B cell (primary cell): ENCODE results near the gene PPM1M. TPM values are rescaled to one million over a fixed set of nuclear protein-coding genes. Genes with fewer than 3 reads are reported as not detected.

Experiments
- ATAC-seq: fragments of 200-7000 bp; cut with Tn5 transposase; one replicate; pipeline ENCODE4 v1.10.0; 2021; ENCODE audit warnings: low read depth, mild to moderate bottlenecking, moderate number of reproducible peaks, moderate library complexity
- CTCF ChIA-PET: fragments of 350-600 bp; sonication (Branson Sonifier 250); formaldehyde crosslinking; loops from one replicate; lab custom pipeline; 2021; ENCODE audit warnings: antibody characterized with exemption, inconsistent platforms; lab: Charles Lee
- POLR2A ChIA-PET: fragments of 350-600 bp; sonication (Branson Sonifier 250); formaldehyde crosslinking; loops from one replicate; lab custom pipeline; 2021; ENCODE audit warnings: antibody characterized with exemption; lab: Charles Lee
- DNase-seq: peaks from one replicate; pipeline ENCODE4 v3.0.0; 2013
- H2AFZ ChIP-seq: 2 replicates; pipeline ENCODE4 v1.6.1; 2012; ENCODE audit warnings: mild to moderate bottlenecking, low read depth, low read length; ENCODE audit not compliant: insufficient read depth, poor library complexity, severe bottlenecking
- H3K27ac ChIP-seq, 2 donors: 1 replicate in 1 of 2; 2 replicates in 1 of 2; pipeline ENCODE4 v1.5.1; 2012 to 2013; ENCODE audit warnings: low read length in 2 of 2, mild to moderate bottlenecking in 2 of 2, moderate library complexity in 1 of 2
- H3K27me3 ChIP-seq, 4 experiments: fragments of 200-600 bp in 1 of 4; sonication (generic) in 1 of 4; replicated peaks in 1 of 4; 1 replicate in 2 of 4; 2 replicates in 2 of 4; pipeline versions ENCODE4 v1.6.1 to v1.7.0; 2013 to 2016; ENCODE audit warnings: low read length in 3 of 4, mild to moderate bottlenecking in 2 of 4, mixed read lengths in 1 of 4, moderate library complexity in 1 of 4; ENCODE audit not compliant: insufficient read depth in 4 of 4, control insufficient read depth in 3 of 4; ENCODE audit errors: control extremely low read depth in 1 of 4
- H3K36me3 ChIP-seq, 2 experiments: replicated peaks in 1 of 2; 1 replicate in 1 of 2; 2 replicates in 1 of 2; pipeline versions ENCODE4 v1.6.1 to v1.7.1; 2013; ENCODE audit warnings: low read length in 1 of 2; ENCODE audit not compliant: insufficient read depth in 2 of 2, control insufficient read depth in 1 of 2; ENCODE audit errors: control extremely low read depth in 1 of 2, extremely low read depth in 1 of 2
- H3K4me1 ChIP-seq, 2 donors: fragments of 200-600 bp in 1 of 2; sonication (generic) in 1 of 2; 1 replicate in 1 of 2; 2 replicates in 1 of 2; pipeline versions ENCODE4 v1.5.1 to v1.6.1; 2013 to 2017; ENCODE audit warnings: low read length in 2 of 2; ENCODE audit not compliant: control insufficient read depth in 2 of 2, insufficient read depth in 2 of 2
- H3K4me2 ChIP-seq: replicated peaks from 2 replicates; pipeline ENCODE3; 2012; ENCODE audit warnings: mild to moderate bottlenecking, low read depth, low read length; ENCODE audit not compliant: poor library complexity, severe bottlenecking
- H3K4me3 ChIP-seq, 5 experiments: fragments of 200-600 bp in 1 of 5; sonication (generic) in 1 of 5; 1 replicate in 3 of 5; 2 replicates in 2 of 5; pipeline versions ENCODE4 v1.5.1 to v1.7.0; 2011 to 2016; ENCODE audit warnings: low read length in 4 of 5, mild to moderate bottlenecking in 4 of 5, low read depth in 2 of 5, control low read depth in 1 of 5, moderate library complexity in 1 of 5; ENCODE audit not compliant: insufficient read depth in 1 of 5; ENCODE audit errors: control extremely low read depth in 1 of 5, extremely low read depth in 1 of 5
- H3K79me2 ChIP-seq: fragments of 200-600 bp; sonication (generic); one replicate; pipeline ENCODE4 v1.6.0; 2016; ENCODE audit warnings: low read length; ENCODE audit not compliant: control insufficient read depth, insufficient read depth
- H3K9ac ChIP-seq: fragments of 200-600 bp; sonication (generic); 2 replicates; pipeline ENCODE4 v1.6.1; 2017; ENCODE audit warnings: mild to moderate bottlenecking, low read length, moderate library complexity
- H3K9me3 ChIP-seq, 3 donors: one replicate each; pipeline versions ENCODE4 v1.6.1 to v1.7.1; 2013; ENCODE audit warnings: low read length in 2 of 3; ENCODE audit not compliant: control insufficient read depth in 2 of 3, insufficient read depth in 1 of 3; ENCODE audit errors: control extremely low read depth in 1 of 3
- H4K20me1 ChIP-seq: 2 replicates; pipeline ENCODE4 v1.6.0; 2012; ENCODE audit warnings: mild to moderate bottlenecking, low read length; ENCODE audit not compliant: insufficient read depth, control insufficient read depth, poor library complexity, severe bottlenecking
- H3K27ac Mint-ChIP-seq: one replicate; pipeline ENCODE4 v1.8.0; 2021; ENCODE audit warnings: mixed read lengths
- H3K27me3 Mint-ChIP-seq: one replicate; pipeline ENCODE4 v1.8.0; 2021; ENCODE audit warnings: mixed read lengths
- H3K4me1 Mint-ChIP-seq: one replicate; pipeline ENCODE4 v1.8.0; 2021; ENCODE audit warnings: mixed read lengths
- H3K4me3 Mint-ChIP-seq: one replicate; pipeline ENCODE4 v1.8.0; 2021; ENCODE audit warnings: mixed read lengths
- H3K9me3 Mint-ChIP-seq: one replicate; pipeline ENCODE4 v1.8.0; 2022; ENCODE audit warnings: mixed read lengths; ENCODE audit not compliant: insufficient read depth
- EZH2 ChIP-seq: IDR thresholded peaks from 2 replicates; pipeline ENCODE4 v1.6.1; 2012; ENCODE audit warnings: borderline replicate concordance, low read depth, mild to moderate bottlenecking, moderate library complexity, low read length; ENCODE audit not compliant: insufficient read depth, poor library complexity, severe bottlenecking
- WGBS: methylation state at CpG from one replicate; pipeline ENCODE4 v1.1.5; 2013; ENCODE audit warnings: missing lambda C conversion rate; ENCODE audit not compliant: insufficient coverage; 5-methylcytosine and 5-hydroxymethylcytosine counted together
- intact Hi-C: fragments of 100-400 bp; cut with micrococcal nuclease; formaldehyde crosslinking; loops from one replicate; pipeline ENCODE4 v1.10.0; 2022
- polyA plus RNA-seq: library from polyadenylated mRNA; depleted of rRNA; stranded (reverse); fragments of >200 nt; gene quantifications from 2 replicates; pipeline ENCODE4 v1.2.3, GENCODE V29; 2012
- total RNA-seq, 2 donors: library from RNA; stranded (reverse); fragments of 120-200 nt in 1 of 2; gene quantifications; 1 replicate in 1 of 2; 2 replicates in 1 of 2; pipeline versions ENCODE4 v1.2.3 to v1.2.4, GENCODE V29; 2013 to 2022
- TF ChIP-seq, protein P1 (sequence below): fragments of 200-600 bp; IDR thresholded peaks from one replicate; pipeline ENCODE4 v1.8.0; 2022; ENCODE audit warnings: antibody characterized with exemption, mild to moderate bottlenecking

PPM1M gene
- total and polyA plus RNA-seq, 2 donors (not counting 1 experiment from before 2014, with no cell fraction given) = 45.0 to 65.2 TPM

DNA sequence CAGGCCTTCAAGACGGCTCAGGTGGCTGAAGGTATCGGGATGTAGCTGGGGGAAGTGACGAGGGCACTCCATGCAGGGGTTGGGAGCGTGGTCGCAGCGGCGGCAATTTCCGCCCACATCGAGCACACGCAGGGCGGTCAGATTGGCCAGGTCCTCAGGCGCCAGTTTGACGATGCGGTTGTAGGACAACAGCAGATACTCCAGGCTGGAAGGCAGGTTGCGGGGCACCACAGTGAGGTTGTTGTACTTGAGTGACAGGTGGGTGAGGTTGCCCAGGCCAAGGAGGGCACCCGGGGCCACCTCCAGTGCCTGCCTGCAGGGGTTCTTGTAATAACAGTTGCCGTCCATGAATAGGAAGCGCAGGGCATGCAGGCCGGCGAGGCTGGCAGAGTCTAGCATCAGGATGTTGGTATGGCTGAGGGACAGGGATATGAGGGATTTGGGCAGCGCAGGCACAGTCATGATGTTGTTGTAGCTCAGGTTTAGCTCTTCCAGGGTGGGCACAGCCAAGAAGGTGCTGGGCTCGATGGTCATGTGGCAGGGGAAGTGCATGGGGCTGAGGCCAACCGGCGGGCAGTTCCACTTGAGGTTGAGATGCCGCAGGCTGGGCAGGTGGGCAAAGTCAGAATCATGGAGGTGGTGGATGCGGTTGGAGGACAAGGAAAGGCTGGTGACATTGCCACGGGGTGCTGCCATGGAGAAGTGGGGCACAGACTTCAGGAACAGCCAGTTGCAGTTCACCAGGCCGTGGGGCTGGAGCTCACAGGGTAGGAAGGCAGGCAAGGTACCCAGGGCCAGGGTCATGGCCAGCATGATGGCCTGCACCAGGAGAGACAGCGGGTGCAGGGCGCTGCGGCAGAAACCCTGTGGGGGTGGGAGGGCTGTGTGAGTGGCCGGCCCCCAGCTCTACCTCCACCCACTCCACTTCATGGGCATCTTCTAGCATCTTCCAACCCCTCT is 21.8 kb upstream of the PPM1M start:
- Mint-ChIP-seq H3K27me3 (no peaks in the 10 kb centered on the region), H3K4me1 (peaks cover 80% of the 10 kb centered on the region), H3K9me3 (no peaks in the 10 kb centered on the region), H3K4me3 (peak overlapping the region; percentile 94), H3K27ac (peak overlapping the region; percentile 99)
- WGBS = 94% methylated on average over 27 of the region's 32 CpGs
- H3K9ac ChIP-seq = peak overlapping the region; percentile 68
- H3K9me3 ChIP-seq = no peaks in the 10 kb centered on the region
- H2AFZ ChIP-seq = no peak overlapping the region
- H3K4me3 ChIP-seq = peak overlapping the region; percentile 39 to 90 (median 66)
- CTCF ChIA-PET = interaction anchor here (2.1 to 12.3 kb wide), 5 partner anchors 13 to 115 kb away, joined by 8 to 265 read pairs (median 177); partner anchors contain the start of genes GLYCTK, PPM1M, TWF2 and WDR82
- peaks cover 34% of the 10 kb centered on the region for H4K20me1 ChIP-seq
- H3K27me3 ChIP-seq = no peaks in the 10 kb centered on the region
- H3K27ac ChIP-seq = peak overlapping the region; percentile 78 to 88
- peak overlapping the region; percentile 90 for H3K4me2 ChIP-seq
- peaks cover 0 to 57% of the 10 kb centered on the region in 2 experiments for H3K36me3 ChIP-seq
- POLR2A ChIA-PET = interaction anchor here (0.9 to 3.8 kb wide), 5 partner anchors 14 to 168 kb away, joined by 3 to 28 read pairs (median 9); partner anchors contain the start of genes GLYCTK, POC1A and TWF2
- peaks cover 62% of the 10 kb centered on the region for H3K79me2 ChIP-seq
- H3K4me1 ChIP-seq = peaks cover 61 to 88% of the 10 kb centered on the region in 2 donors
- no peak for ATAC-seq
- intact Hi-C loops = loop anchor here (2.0 to 10.0 kb wide), 2 partner anchors 29 to 169 kb away; partner anchors contain the start of gene DUSP7
- TF ChIP-seq, protein P1, sequence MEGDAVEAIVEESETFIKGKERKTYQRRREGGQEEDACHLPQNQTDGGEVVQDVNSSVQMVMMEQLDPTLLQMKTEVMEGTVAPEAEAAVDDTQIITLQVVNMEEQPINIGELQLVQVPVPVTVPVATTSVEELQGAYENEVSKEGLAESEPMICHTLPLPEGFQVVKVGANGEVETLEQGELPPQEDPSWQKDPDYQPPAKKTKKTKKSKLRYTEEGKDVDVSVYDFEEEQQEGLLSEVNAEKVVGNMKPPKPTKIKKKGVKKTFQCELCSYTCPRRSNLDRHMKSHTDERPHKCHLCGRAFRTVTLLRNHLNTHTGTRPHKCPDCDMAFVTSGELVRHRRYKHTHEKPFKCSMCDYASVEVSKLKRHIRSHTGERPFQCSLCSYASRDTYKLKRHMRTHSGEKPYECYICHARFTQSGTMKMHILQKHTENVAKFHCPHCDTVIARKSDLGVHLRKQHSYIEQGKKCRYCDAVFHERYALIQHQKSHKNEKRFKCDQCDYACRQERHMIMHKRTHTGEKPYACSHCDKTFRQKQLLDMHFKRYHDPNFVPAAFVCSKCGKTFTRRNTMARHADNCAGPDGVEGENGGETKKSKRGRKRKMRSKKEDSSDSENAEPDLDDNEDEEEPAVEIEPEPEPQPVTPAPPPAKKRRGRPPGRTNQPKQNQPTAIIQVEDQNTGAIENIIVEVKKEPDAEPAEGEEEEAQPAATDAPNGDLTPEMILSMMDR = no peak
- TF ChIP-seq EZH2 = no peak
- DNase-seq = no peak
